Transverse colon (tissue), 4 donors: ENCODE measurements around the gene ZNF92.
A peak's percentile ranks its signal among the peaks of the same experiment; 100 is the strongest.

Source experiments
- CTCF ChIP-seq, 5 experiments: fragments of 200-600 bp in 3 of 5; fragments of 450-650 bp in 2 of 5; sonication (generic) in 3 of 5; IDR thresholded peaks; 1 replicate in 2 of 5; 2 replicates in 3 of 5; pipeline ENCODE4 v1.5.1; 2016 to 2017; ENCODE audit warnings: antibody characterized with exemption in 5 of 5, inconsistent platforms in 3 of 5, mild to moderate bottlenecking in 2 of 5, moderate library complexity in 1 of 5
- EP300 ChIP-seq: sonication (generic); formaldehyde crosslinking; IDR thresholded peaks from one replicate; pipeline ENCODE4 v1.6.1; 2017; ENCODE audit warnings: antibody characterized with exemption, low read depth
- POLR2AphosphoS5 ChIP-seq, 3 donors: sonication (generic); formaldehyde crosslinking; IDR thresholded peaks; one replicate each; pipeline ENCODE4 v1.6.1; 2016; ENCODE audit warnings: antibody characterized with exemption in 3 of 3

- TF ChIP-seq CTCF (IDR thresholded peaks at IDR 0.05), result no peak
- peak in 1 of 3 donors; percentile 58 for TF ChIP-seq POLR2AphosphoS5 (IDR thresholded peaks at IDR 0.05)
- no peak for TF ChIP-seq EP300
These were observed 56.1 kb downstream of the ZNF92 start for GRCh38 chr7:65429642-65430343.
